H7 (cell line): ENCODE measurements around the gene KCNB1. TPM values are rescaled to one million over a fixed set of nuclear protein-coding genes. Genes with fewer than 3 reads are reported as not detected.

Experiments used
- total RNA-seq: library from RNA; depleted of rRNA; stranded (reverse); fragments of >200 nt; shearing (Covaris generic); gene quantifications from 2 replicates; pipeline ENCODE4 v1.2.3, GENCODE V29; 2014; rRNA removed

KCNB1 gene
- total RNA-seq, 1 experiment from 2014 or later = 0.48 TPM

Other genes with a start within 250 kb of the KCNB1 start
- 8.5 and 8.6 TPM in 2 replicates for gene ZNFX1, start 204.6 kb downstream of the KCNB1 start, total RNA-seq
- 14.3 and 15.4 TPM in 2 replicates for gene PTGIS, start 85.5 kb upstream of the KCNB1 start, total RNA-seq
- gene B4GALT5, start 231.2 kb upstream of the KCNB1 start, total RNA-seq = 31.7 and 35.2 TPM in 2 replicates